Measurements from ENCODE around the gene TTLL11.

The TTLL11 gene

GRCh38 chr9:121852651-121853616 is 240.2 kb downstream of the TTLL11 start:
- DNase-seq (ENCODE audit: low read depth in 2 of 2), result no peak

- no peak for DNase-seq (ENCODE audit: low read depth in 2 of 2)
These were observed 240.9 kb downstream of the TTLL11 start for GRCh38 chr9:121852241-121852640.

DNA sequence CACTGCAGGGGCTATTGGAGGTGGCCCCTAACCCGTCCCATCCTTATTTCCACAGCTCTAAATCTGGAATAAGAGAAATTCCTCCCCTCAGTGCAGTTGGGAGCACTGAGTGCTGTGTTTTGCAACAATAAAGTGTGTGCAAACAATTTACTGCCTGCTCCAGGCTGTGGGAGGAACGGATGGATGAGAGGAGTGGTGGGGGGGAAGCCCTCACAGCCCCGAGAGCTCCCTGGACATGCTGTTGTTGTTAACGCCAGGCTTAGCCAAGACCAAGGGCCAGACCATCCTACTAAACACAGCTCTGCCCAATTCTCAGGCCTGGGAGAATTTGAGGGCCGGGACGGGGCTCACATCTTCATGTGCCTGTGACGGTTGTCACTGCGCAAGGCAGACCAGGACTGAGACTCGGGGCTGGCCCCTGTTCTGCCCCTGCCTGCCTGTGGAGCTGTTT is 241.4 kb downstream of the TTLL11 start:
- DNase-seq (ENCODE audit: low read depth in 2 of 2), result no peak

GRCh38 chr9:121850366-121850765 is 242.7 kb downstream of the TTLL11 start:
- no peak for DNase-seq (ENCODE audit: low read depth in 2 of 2)

DNA sequence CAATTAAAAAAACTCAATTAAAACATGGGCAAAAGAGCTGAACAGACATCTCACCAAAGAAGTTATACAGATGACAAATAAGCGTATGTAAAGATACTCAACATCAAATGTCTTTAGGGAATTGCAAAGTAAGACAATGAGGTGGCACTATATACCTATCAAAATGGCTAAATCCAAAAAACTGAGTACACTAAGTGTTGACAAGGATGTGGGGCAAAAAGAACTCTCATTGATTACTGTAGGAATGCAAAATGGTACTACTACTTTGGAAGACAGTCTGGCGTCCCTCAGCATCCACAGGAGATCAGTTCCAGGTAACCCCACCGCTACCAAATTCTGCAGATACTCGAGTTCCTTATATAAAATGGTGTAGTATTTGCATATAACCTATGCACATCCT is 243.6 kb downstream of the TTLL11 start:
- no peak for DNase-seq (ENCODE audit: low read depth in 2 of 2)

- no peak for DNase-seq (ENCODE audit: low read depth in 2 of 2)
These were observed 248.5 kb downstream of the TTLL11 start for GRCh38 chr9:121844562-121844961.

DNA sequence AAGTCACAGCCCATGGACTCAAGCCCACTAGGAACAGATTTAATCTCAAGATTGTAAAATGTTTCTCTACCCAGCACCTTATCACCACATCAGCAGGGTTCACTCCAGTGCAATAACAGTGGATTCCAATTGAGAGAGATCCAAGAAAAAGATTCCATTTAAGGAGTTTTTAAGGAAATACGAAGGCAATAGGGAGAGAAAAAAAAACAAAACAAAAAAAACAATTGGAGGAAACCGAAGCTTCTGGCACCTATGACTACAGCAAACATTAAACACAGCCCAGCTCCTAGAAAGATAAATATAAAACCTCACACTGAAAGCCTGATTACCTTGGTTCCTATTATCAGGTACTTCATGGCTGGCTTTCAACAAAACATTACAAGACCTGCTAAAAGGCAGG is 249.0 kb downstream of the TTLL11 start:
- no peak for DNase-seq (ENCODE audit: low read depth in 2 of 2)

- no peak for DNase-seq (ENCODE audit: low read depth in 2 of 2)
These were observed 250.5 kb downstream of the TTLL11 start for GRCh38 chr9:121842612-121842978.

DNA sequence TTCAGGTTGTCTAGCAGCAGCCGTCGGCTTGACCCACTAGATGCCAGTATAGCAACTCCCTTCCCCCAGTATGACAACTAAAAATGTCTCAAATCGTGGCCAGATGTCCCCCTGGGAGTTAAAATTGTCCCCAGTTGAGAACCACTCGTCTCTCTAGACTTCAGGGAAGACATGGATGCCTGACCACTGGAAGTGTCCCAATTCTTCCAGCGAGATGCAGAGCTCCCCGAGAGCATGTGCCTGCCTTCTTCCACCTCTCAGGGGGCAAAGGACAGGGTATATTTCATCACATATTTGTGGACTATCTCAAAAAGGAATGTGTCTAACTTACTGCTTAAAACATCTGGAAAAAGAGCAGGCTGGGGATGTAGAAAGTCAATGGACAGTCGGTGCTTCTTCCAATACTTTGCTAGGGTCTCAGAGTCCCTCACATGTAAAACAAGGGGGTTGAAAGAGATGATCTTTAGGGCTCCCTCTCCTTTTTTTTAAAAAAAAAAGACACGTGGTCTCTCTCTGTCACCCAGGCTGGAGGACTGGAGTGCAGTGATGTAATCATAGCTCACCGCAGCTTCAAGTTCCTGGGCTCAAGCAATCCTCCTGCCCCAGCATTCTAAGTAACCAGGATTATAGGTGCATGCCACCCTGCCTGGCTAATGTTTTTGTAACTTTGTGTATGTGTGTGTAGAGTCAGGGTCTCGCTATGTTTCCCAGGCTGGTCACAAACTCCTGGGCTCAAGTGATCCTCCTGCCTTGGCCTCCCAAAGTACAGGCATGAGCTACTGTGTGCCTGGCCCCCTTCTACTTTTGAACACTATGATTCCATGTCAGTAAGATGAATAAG is 251.1 kb downstream of the TTLL11 start:
- DNase-seq (ENCODE audit: low read depth in 2 of 2), result no peak

GRCh38 chr9:121840838-121841760 is 252.0 kb downstream of the TTLL11 start:
- no peak for DNase-seq (ENCODE audit: low read depth in 2 of 2)

DNA sequence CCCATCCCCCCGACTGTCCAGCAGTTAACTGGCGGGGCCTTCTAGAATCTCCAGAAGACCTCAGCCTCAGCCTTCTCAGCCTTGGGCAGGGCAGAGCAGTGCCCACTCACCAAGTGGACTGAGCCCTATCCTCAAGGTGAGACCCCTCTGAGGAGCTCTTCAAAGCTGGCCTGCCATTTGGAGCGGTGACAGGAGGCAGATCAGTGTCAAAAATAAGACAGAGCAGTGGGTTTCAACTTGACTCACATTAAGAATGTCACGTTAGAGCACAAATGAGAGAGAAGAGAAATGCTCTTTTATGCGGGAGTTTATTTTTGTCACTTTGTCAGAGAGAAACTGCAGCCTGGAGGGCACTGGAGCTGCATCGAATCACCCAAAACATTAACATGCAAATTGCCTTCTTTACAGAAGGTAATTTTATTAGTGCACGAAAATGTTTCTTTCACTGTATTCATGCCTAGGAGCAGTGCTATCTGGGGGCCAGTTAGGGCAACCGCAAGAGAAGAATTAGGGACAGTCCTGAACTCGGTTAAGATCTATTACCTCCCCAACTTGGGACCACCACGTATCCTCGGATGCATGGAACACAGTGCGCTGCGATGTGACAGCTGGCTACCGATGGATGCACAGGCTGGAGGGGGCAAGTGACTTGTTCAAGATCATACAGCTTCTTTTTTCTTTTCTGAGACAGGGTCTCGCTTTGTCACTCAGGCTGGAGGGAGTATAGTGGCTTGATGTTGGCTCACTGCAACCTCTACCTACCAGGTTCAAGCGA is 253.2 kb downstream of the TTLL11 start:
- DNase-seq (ENCODE audit: low read depth in 2 of 2), result no peak

DNA sequence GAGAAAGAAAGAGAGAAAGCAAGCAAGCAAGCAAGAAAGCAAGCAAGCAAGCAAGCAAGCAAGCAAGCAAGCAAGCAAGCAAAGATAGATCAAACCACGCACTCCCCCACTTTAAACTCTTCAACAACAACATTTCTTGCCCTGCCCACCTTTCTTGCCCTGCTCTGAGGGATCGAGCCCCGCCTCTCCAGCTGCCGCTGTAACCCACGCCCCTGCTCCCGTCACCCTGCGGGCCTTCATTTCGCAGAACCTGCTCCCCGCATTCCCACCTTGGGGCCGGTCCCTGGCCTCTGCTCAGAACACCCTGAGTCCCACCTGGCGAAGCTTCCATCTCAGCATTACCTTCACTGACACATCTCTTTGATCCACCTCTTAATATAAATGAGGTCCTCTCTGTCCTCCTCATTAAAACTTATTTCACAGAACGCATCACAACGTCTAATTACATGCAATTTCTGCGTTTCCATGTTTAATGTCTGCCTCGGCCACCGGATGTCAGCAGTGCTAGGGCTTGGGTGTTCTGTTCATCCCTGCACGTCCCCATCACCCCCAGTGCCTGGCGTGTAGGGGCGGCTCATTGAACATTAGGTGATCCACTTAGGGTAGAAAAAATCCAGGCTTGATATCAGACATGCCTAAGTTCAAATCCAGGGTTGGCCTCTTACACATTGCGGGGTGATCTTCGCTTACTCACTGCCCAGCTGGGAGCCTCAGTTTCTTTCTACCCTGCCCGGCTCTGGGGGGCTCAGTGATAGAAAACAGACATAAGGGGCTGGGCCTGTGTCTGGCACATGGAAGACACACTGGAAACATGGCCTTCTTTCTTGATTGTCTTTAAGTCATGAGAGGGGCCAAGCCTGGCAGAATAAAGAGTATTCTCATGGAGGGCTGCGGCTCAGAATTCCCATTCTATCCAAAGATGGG is 254.1 kb downstream of the TTLL11 start:
- no peak for DNase-seq (ENCODE audit: low read depth in 2 of 2)

GRCh38 chr9:121837113-121837961 is 255.8 kb downstream of the TTLL11 start:
- DNase-seq (ENCODE audit: low read depth in 2 of 2), result no peak

DNA sequence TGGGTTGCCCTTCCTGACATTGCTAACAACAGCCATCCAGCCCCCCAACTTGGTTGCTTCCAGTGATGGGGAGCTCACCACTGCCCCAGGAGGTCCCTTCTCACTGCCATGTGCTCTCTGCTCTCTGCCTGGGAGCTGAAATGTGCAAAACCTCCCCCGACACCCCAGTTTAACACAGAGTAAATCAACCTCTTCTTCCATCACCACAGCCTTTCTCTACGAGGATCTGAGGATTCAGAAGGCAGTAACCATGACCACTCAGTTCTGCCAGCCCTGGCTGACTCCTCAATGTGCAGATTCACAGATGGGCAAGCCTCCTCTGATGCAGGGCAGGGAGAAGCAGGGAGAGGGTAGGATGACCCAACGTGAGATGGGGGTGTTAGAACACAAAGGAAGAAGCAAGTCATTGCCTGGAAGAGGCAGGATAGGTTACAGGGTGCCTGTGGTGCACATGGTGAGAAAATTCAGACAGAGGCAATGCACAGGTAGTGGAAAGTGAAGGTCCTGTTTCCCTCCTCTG is 256.7 kb downstream of the TTLL11 start:
- no peak for DNase-seq (ENCODE audit: low read depth in 2 of 2)

GRCh38 chr9:121835587-121836365 is 257.3 kb downstream of the TTLL11 start:
- DNase-seq (ENCODE audit: low read depth in 2 of 2), result no peak

GRCh38 chr9:121833061-121833460 is 260.0 kb downstream of the TTLL11 start:
- no peak for DNase-seq (ENCODE audit: low read depth in 2 of 2)

DNA sequence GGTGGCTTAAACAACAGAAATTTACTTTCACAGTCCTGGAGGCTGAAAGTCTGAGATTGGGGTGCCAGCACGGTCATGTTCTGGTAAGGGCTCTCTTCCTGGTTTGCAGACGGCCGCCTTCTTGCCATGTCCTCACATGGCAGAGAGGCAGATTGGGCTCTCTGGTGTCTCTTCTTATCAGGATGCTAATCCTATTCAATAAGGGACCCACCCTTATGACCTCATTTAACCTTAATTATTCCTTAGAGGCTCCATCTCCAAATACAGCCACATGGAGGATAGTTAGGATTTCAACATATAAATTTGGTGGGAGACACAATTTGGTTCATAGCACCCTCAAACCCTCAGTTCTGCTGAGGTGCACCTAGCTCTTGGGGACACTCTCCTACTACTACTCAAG is 261.2 kb downstream of the TTLL11 start:
- no peak for DNase-seq (ENCODE audit: low read depth in 2 of 2)

All from stimulated activated CD8-positive, alpha-beta memory T cell treated with anti-CD3 and anti-CD28 coated beads, Interleukin-2, amount 100 ng/mL, for 1 hour (primary cell).